Erythroblast (primary cell): ENCODE results near the gene CASP3.

ENCODE experiments used
- GATA1 ChIP-seq: IDR thresholded peaks from 2 replicates; pipeline ENCODE4 v1.6.1; 2011; ENCODE audit warnings: low read depth, mild to moderate bottlenecking, control low read depth, low read length, moderate library complexity
- POLR2A ChIP-seq: IDR thresholded peaks from 2 replicates; pipeline ENCODE4 v1.6.1; 2011; ENCODE audit warnings: mild to moderate bottlenecking, low read length

DNA sequence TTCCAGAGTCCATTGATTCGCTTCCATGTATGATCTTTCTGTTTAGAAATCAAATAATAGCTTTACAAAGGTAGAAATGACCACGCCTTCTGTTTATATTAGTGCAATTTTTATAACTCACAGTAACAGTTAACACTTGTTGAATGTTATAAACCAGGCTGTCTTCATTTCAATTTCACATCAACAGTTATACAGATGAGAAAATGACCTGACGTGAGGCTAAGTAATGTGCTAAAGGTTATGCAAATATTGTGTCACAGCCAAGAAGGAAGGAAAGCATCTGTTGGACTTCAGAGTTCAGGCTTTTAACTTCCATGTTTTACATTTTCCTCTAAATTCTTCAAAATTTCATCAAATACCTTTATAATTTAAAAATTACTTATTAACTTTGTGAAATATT, 13.9 kb downstream of the CASP3 start:
- TF ChIP-seq POLR2A: no peak
- TF ChIP-seq GATA1: no peak
